ENCODE measurements around the gene ZNF184. TPM values are rescaled to one million over a fixed set of nuclear protein-coding genes. Genes with fewer than 3 reads are reported as not detected.

The ZNF184 gene
- total and polyA plus RNA-seq, 10 of the 15 experiments (the other 5 are each of a cell fraction or from before 2014, with no cell fraction given) = 4.1 to 15.1 (median 8.3) TPM

GRCh38 chr6:27441001-27441400 is 31.9 kb downstream of the ZNF184 start (continued):
- TF ChIP-seq ZNF592 (IDR thresholded peaks at IDR 0.05) (no peak), ZSCAN29 (IDR thresholded peaks at IDR 0.05) (no peak), KAT2A (conservative IDR thresholded peaks at IDR 0.05; ENCODE audit: control insufficient read depth, low read depth, low read length) (no peak), SUPT20H (IDR thresholded peaks at IDR 0.05; ENCODE audit: borderline replicate concordance, control insufficient read depth, low read depth, low read length) (no peak)

- RAD21 ChIA-PET (ENCODE audit: unreplicated experiment) = no interaction called here
- CTCF ChIA-PET = no interaction called here
- WGBS (ENCODE audit: insufficient coverage, insufficient replicate concordance, low lambda C conversion rate, missing lambda C conversion rate) = 78% methylated on average over 4 of the region's 4 CpGs
- Histone ChIP-seq H3K4me1 (ENCODE audit: control insufficient read depth, insufficient read depth, low read length) (no peaks in the 10 kb centered on the region), H3K4me2 (ENCODE audit: control insufficient read depth, insufficient read depth) (no peak overlapping the region), H3K4me3 (no peak overlapping the region), H3K27me3 (replicated peaks in 1 of 2; ENCODE audit: control insufficient read depth in 2 of 2, insufficient read depth in 2 of 2, low read length in 1 of 2) (no peaks in the 10 kb centered on the region; a peak in 1 of 4 replicates), H3K9ac (ENCODE audit: control insufficient read depth, insufficient read depth, low read length) (no peak overlapping the region), H3K9me3 (replicated peaks; ENCODE audit: control insufficient read depth, insufficient read depth, low read length) (no peaks in the 10 kb centered on the region; the same call in 1 of the 3 replicates), H3K79me2 (ENCODE audit: control insufficient read depth, insufficient read depth, low read length) (no peaks in the 10 kb centered on the region), H3K36me3 (ENCODE audit: control insufficient read depth in 2 of 2, insufficient read depth in 2 of 2, low read length in 1 of 2) (no peaks in the 10 kb centered on the region), H3K27ac (ENCODE audit: control insufficient read depth, insufficient read depth) (no peak overlapping the region), H4K20me1 (ENCODE audit: control insufficient read depth, insufficient read depth) (no peaks in the 10 kb centered on the region), H2AFZ (ENCODE audit: control insufficient read depth, low read depth, low read length) (no peak overlapping the region)
- ATAC-seq = no peak
- no peak for DNase-seq (ENCODE audit: low read depth, low spot score)
- POLR2A ChIA-PET = no interaction called here
- intact Hi-C loops (cut with micrococcal nuclease; ENCODE audit: unreplicated experiment) = no loop called here
- SMC1A ChIA-PET (ENCODE audit: uncharacterized antibody, unreplicated experiment) = no interaction called here
- FAIRE-seq = no peak
- no TSS peak for BruUV-seq (replicated peaks)
- in situ Hi-C loops (cut with MboI) = no loop called here
- no peak for TF ChIP-seq BCL3 (IDR thresholded peaks at IDR 0.05; ENCODE audit: borderline replicate concordance, insufficient read depth, low read depth, low read length, poor library complexity, severe bottlenecking)
- TF ChIP-seq RELA (IDR thresholded peaks at IDR 0.05; ENCODE audit: borderline replicate concordance, partially characterized antibody) = no peak
- no peak for TF ChIP-seq KDM1A (IDR thresholded peaks at IDR 0.05; ENCODE audit: borderline replicate concordance)
- TF ChIP-seq NFYB (IDR thresholded peaks at IDR 0.05; ENCODE audit: insufficient read depth, low read depth, low read length) = no peak
- no peak for TF ChIP-seq RELB (IDR thresholded peaks at IDR 0.05; ENCODE audit: low read depth)
- TF ChIP-seq CREM (IDR thresholded peaks at IDR 0.05; ENCODE audit: low read depth) = no peak
- no peak for TF ChIP-seq E4F1 (IDR thresholded peaks at IDR 0.05; ENCODE audit: borderline replicate concordance, partially characterized antibody)
Observed at GRCh38 chr6:27439371-27439770, 33.5 kb downstream of the ZNF184 start.

Measured in GM12878 (cell line).